B cell (primary cell): ENCODE measurements around the gene STEAP1.

Source experiments
- CTCF ChIP-seq: fragments of 200-600 bp; IDR thresholded peaks from one replicate; pipeline ENCODE4 v1.8.0; 2022; ENCODE audit warnings: antibody characterized with exemption, mild to moderate bottlenecking
- EZH2 ChIP-seq: IDR thresholded peaks from 2 replicates; pipeline ENCODE4 v1.6.1; 2012; ENCODE audit warnings: borderline replicate concordance, low read depth, mild to moderate bottlenecking, moderate library complexity, low read length; ENCODE audit not compliant: insufficient read depth, poor library complexity, severe bottlenecking

GRCh38 chr7:90181485-90181884, 27.2 kb downstream of the STEAP1 start:
- no peak for TF ChIP-seq CTCF
- no peak for TF ChIP-seq EZH2
